NCI-H345 (cell line): ENCODE measurements around the gene HOXA7.

ENCODE experiments used
- DNase-seq: peaks from one replicate; lab custom pipeline; 2025; lab: John Stamatoyannopoulos, UW

The HOXA7 gene

DNA sequence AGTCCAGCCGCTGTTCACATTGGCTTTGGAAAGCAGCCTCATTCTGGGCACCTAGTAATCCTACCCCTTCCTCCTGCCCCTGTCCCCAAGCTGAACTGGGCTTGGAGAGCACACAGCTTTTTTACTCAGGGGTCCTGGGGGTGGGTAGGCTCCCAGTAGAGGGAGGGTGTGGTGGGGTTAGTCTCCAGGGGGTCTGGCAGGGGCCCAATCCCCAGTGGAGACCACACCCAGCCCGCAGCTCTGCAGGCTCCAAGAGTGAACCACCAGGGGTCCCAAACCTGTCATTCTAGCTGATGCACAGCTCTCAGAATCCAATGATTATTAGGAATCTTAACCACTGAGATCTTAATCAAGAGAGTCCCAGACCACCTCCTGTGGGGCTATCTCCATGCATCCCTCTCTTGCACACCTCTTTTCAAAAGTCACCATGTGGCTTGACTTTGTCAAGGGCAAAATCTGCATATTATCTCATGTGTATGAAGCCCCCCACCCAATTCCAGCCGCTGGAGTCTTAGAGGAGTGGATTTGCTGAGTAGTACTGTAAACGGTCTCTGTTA is 25.9 kb upstream of the HOXA7 start:
- no peak for DNase-seq

GRCh38 chr7:27181795-27182275 is 25.4 kb upstream of the HOXA7 start:
- DNase-seq = no peak

- no peak for DNase-seq
Observed at GRCh38 chr7:27180431-27181420, 24.3 kb upstream of the HOXA7 start.

- DNase-seq = no peak
Observed at GRCh38 chr7:27179503-27180430, 23.3 kb upstream of the HOXA7 start.

- no peak for DNase-seq
Observed at GRCh38 chr7:27179030-27179429, 22.6 kb upstream of the HOXA7 start.

- DNase-seq = no peak
Observed at GRCh38 chr7:27178366-27178765, 21.9 kb upstream of the HOXA7 start.

DNA sequence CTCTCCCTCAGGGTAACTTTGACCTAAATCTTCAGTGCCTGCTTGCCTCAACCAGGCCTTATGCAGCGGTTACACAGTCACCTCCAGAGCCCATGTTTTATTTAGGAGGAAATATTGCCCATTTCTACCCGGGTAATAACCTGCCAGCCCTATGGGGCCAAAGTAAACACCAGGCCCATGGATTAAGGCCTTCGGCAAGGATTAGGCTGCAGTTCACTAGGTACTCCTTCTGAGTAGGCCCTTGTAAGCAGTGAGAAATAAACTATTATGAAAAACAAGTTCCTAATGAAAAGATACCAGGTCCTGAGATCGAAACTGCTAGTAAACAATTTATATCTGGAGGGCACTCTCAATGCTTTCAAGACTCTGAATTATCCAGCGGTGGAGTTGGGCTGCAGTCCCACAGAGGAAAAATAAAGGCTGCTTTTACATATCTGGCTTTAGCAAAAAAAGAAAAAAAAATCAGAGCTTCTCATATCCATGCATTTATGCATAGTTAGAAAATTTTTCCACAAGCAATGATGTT is 21.4 kb upstream of the HOXA7 start:
- DNase-seq = no peak

- DNase-seq = no peak
Observed at GRCh38 chr7:27176962-27177794, 20.7 kb upstream of the HOXA7 start.

DNA sequence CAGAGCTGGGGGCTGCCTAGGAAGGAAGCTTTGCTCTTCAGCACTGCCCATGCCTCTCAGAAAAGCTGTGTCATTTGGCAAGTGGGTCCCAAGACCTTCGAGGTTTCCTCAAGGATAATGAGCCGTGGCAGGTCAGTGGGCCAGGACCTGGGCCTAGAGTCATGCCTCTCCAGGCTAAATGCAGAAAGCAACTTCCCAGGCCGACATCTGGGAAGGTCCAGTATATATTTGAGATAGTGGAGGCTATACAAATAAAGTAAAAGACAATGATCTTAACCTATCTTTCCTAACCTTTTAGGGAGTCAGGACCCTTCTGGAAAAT is 20.0 kb upstream of the HOXA7 start:
- no peak for DNase-seq

DNA sequence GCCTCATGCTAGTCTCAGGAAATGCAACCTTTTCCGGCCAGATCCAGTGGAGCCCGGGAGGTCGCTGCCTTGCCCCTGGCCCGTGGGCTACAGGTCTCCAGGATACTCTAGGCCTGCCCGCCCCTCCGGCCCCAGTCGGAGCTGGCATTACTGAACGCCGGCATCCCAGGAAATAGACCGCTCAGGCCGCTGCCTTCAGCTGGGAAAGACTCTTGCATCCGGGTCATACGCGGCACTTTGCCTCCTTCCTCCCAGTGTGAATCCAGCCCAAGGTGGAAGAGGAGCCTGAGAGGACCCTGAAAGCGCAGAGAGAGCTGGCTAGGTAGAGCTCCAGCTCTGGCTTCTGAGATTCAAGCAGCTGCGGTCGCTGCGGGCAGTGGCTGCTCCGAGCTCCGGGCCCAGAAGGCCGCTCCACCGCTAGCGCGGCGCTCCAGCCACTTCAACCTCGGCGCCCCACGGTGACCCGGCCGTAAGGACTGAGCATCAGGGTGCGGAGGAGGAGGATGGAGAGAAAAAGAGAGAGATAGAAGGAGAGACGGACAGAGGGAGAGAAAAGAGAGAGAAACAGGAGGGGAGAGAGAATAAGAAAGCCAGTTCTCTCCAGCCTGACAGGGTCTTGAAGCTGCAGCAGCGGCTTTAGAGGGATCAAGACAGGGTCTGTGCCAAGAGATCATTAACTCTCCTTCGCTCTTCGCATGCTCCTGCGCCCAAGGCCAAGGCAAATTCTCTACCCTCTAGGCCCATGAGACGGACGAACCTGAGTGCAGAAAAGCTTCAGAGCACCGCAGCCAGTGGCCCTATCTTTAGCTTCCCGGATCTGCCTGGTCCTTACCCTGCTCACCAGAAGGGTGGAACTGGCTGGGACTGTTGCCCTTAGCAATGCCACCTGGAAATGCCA is 19.4 kb upstream of the HOXA7 start:
- no peak for DNase-seq

- no peak for DNase-seq
Observed at GRCh38 chr7:27174874-27175625, 18.6 kb upstream of the HOXA7 start.

DNA sequence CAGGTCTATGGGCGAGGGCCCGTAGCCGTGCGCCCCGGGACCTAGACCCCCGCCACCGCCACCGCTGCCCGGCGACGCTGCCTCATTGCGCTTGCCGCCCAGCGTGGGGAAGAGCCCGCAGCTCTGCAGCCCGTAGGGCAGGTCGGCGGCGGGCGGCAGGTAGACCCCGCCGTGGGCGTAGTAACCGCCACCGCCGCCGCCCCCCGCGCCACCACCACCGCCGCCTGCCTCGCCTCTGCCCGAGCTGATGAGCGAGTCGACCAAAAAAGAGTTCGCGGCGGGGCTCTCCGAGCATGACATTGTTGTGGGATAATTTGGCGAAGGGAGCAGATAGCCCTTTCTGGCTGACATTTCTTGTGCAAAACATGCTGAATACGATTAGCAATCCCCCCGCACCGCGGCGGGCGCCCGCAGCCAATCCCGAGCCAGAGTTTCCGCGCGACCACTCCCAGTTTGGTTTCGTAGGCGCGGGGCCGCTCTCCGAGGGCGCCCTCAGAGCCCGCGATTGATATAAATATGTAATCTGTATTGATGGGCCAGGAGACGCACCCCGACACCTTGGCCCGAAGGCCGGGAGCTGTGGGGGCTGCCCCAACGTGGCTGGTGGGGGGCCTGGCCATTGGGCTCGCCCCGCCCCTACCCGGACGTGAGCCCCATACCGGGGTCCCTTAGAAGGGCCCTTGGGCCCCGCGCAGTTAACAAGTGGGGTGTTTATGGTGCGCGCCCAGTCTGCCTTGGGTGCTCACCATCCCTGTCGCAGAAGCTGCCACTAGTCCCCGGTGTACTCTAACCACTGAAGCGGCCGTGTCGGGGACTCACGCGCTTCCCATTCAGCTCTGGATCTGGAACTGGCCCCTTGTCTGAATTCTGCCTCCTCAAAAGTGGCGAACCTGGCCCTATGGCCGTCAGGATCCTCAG is 17.7 kb upstream of the HOXA7 start, which contains the start of gene HOXA10:
HOXA10 (minus strand) TSS at position 365 of the 918 bp plus-strand sequence; CDS start at position 351, 14 bp downstream.
- peak; percentile 29 for DNase-seq

DNA sequence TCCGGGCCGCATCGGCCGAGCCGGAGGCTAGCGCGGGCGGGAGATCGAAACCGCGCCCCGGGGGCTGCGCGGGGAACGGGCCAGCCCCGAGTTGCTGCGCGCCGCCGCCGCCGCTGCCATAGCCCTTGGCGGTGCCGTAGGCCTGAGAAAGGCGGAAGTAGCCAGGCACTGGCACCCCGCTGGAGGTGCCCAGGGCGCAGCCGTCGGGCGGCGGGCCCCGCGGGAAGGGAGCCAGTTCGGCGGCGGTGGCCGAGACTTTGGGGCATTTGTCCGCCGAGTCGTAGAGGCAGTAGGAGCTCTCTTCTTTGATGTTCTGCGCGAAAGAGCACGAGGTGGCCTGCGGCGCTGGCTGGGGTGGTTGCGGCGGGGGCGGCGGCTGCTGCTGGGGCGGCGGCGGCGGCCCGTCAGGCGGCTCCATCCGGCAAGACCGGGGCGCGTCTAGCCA is 17.1 kb upstream of the HOXA7 start:
- peak; percentile 50 for DNase-seq

DNA sequence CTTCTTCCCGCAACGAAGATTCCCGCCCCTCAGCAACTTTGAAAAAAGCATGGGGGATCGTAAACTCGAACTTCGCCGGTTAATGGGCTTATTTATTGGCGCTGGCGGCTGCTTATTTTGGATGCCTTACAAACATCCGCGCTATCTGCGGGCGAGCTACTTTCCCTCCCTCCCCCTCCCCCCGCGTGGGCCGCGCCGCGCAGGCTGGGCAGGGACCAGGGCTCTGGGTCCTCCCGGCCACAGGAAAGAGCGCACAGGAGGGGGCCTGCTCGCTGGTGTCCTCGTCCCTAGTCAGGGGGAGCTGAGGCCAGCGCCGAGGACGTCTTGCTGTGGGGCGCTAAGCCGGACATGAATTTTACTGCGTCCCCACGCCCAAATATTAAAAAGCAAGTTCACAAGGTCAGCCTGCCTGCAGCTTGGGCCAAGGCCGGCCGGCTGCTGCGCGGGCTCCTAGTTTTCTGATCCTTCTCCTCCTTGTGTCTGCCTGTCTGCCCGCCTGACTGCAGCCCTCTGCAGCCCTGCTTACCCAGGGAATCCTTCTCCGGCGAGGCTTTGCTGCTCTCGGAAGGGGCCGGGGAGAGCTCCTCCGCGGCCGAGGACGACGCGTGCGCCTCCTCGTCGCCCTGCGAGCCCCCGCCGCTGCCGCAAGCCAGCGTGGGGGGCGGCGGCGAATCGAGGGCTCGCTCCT is 16.5 kb upstream of the HOXA7 start:
- DNase-seq = peak; percentile 29

- DNase-seq = no peak
Observed at GRCh38 chr7:27172315-27172774, 15.9 kb upstream of the HOXA7 start.

- no peak for DNase-seq
Observed at GRCh38 chr7:27171637-27172314, 15.3 kb upstream of the HOXA7 start.

- no peak for DNase-seq
Observed at GRCh38 chr7:27171325-27171636, 14.8 kb upstream of the HOXA7 start.
